ENCODE results near the gene ERAL1. TPM values are rescaled to one million over a fixed set of nuclear protein-coding genes. Genes with fewer than 3 reads are reported as not detected.

ERAL1 gene
- total RNA-seq, 1 donor from 2014 or later = 61.1 TPM

DNA sequence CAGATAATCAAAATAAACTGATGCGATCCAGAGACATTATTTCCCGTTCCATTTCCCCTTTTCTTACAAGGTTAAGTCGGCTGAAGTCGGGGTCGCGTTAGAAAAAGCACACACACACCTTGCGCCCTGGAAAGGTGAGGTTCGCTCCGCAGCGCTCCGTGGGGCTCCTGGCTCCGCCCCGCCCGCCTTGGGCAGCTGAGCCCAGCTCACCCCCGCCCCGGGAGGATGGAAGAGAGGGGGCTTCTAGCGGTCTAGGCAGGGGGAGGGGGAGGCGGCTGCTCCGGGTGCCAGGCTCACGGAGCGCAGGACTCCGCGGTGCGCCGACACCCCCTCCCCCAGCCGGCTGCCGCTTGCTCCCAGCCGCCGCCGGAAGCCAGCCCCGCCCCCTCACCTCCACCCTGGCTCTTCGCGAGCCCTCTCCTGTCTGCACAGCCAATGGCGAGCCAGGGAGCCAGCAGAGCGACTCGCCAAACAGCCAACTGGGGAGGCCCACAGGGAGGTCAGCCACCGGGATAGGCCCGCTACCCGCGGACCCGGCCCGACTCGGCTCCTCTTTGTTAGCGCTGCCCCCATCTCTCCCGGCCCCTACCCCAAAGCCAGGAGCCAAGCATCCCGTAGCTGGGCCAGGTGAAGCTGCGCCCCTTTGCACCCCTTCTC lies 42.6 kb upstream of the ERAL1 start:
- H3K27me3 Mint-ChIP-seq (ENCODE audit: unreplicated experiment) = peaks cover 7% of the 10 kb centered on the region
- H3K36me3 Mint-ChIP-seq (ENCODE audit: low read depth, unreplicated experiment) = peaks cover 3% of the 10 kb centered on the region
- peaks cover 33% of the 10 kb centered on the region for H3K4me1 Mint-ChIP-seq (ENCODE audit: unreplicated experiment)
- TF ChIP-seq, protein P1, sequence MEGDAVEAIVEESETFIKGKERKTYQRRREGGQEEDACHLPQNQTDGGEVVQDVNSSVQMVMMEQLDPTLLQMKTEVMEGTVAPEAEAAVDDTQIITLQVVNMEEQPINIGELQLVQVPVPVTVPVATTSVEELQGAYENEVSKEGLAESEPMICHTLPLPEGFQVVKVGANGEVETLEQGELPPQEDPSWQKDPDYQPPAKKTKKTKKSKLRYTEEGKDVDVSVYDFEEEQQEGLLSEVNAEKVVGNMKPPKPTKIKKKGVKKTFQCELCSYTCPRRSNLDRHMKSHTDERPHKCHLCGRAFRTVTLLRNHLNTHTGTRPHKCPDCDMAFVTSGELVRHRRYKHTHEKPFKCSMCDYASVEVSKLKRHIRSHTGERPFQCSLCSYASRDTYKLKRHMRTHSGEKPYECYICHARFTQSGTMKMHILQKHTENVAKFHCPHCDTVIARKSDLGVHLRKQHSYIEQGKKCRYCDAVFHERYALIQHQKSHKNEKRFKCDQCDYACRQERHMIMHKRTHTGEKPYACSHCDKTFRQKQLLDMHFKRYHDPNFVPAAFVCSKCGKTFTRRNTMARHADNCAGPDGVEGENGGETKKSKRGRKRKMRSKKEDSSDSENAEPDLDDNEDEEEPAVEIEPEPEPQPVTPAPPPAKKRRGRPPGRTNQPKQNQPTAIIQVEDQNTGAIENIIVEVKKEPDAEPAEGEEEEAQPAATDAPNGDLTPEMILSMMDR (IDR thresholded peaks at IDR 0.05; ENCODE audit: unreplicated experiment) = no peak
- peak overlapping the region; percentile 96 for H3K27ac Mint-ChIP-seq (ENCODE audit: unreplicated experiment)
- H3K4me3 Mint-ChIP-seq (ENCODE audit: unreplicated experiment) = peak overlapping the region; percentile 92
- DNase-seq (ENCODE audit: low spot score) = peak; percentile 97
- no peaks in the 10 kb centered on the region for H3K9me3 Mint-ChIP-seq (ENCODE audit: unreplicated experiment)

DNA sequence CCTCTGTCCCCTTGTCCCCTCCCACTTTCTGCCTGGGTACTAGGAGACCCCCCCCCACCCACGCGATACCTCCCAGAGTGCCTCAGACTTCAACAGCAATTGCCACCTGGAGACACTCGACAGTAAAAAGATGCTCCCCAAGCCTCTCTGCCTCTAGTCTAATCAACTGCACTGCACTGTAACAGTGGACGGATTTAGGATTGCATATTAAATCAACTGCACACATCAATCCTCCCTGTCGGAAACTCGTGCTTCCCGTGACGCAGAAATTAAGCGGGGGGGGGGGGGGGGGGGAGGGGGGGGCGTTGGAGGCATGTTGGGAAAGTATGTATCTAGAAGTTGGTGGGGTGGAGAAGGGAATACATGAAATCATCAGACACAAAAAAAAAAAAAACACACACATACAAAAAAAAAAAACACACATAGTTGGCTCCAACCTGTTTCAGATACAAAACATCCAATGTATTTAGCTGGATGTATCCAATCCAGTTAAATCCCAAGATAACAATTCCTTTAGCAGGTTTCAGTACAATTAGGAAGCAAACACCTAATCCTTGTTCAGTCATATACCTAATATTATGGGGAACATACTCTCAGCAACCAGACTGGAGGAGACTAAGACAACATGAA lies 42.0 kb upstream of the ERAL1 start:
- peaks cover 3% of the 10 kb centered on the region for H3K36me3 Mint-ChIP-seq (ENCODE audit: low read depth, unreplicated experiment)
- peak overlapping the region; percentile 89 for H3K4me3 Mint-ChIP-seq (ENCODE audit: unreplicated experiment)
- TF ChIP-seq, protein P1 (IDR thresholded peaks at IDR 0.05; ENCODE audit: unreplicated experiment) = no peak
- no peak for DNase-seq (ENCODE audit: low spot score)
- peaks cover 29% of the 10 kb centered on the region for H3K4me1 Mint-ChIP-seq (ENCODE audit: unreplicated experiment)
- peak overlapping the region; percentile 94 for H3K27ac Mint-ChIP-seq (ENCODE audit: unreplicated experiment)
- no peaks in the 10 kb centered on the region for H3K9me3 Mint-ChIP-seq (ENCODE audit: unreplicated experiment)
- H3K27me3 Mint-ChIP-seq (ENCODE audit: unreplicated experiment) = peaks cover 7% of the 10 kb centered on the region

DNA sequence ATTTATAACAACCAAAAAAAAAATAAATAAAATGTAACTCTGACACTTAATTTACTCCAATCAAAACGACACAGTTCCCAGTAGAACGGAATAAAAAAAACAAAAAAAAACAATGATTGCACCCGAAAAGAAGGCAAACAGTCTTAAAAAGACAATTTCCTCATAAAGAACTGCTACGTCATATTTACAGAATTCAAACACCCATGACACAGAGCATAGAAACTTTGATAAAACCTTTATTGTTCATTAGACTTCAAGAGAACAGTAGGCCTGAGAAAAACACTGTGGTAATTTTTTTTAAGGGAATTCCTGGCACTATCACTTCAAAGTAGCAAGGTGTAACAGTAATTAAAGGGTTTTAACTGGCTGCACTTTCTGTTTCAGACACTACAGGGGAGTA lies 38.3 kb upstream of the ERAL1 start:
- Mint-ChIP-seq H3K9me3 (ENCODE audit: unreplicated experiment) (no peaks in the 10 kb centered on the region), H3K36me3 (ENCODE audit: low read depth, unreplicated experiment) (peaks cover under 1% of the 10 kb centered on the region), H3K4me1 (ENCODE audit: unreplicated experiment) (peaks cover 6% of the 10 kb centered on the region), H3K27me3 (ENCODE audit: unreplicated experiment) (peaks cover 2% of the 10 kb centered on the region), H3K27ac (ENCODE audit: unreplicated experiment) (no peak overlapping the region), H3K4me3 (ENCODE audit: unreplicated experiment) (no peak overlapping the region)
- TF ChIP-seq, protein P1 (IDR thresholded peaks at IDR 0.05; ENCODE audit: unreplicated experiment) = no peak
- no peak for DNase-seq (ENCODE audit: low spot score)

DNA sequence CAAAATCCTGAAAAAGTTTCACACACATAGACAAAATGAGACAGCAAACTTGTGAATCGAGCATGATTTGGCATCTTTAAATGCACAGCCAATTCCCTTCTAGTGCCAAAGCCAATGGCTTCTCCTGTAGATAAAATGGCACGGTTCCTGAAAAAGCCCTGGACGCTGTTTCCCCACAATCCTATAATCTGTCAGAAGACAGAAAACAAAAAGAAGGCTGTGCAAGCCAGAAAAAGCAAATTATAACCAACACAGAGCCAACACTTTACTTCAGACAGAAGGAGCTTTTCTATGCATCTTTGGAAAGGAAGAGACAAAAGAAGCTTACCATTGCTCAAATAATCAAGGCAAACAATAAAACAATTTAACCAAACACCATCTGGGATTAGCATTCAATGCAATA lies 36.0 kb upstream of the ERAL1 start:
- no peaks in the 10 kb centered on the region for H3K9me3 Mint-ChIP-seq (ENCODE audit: unreplicated experiment)
- H3K27ac Mint-ChIP-seq (ENCODE audit: unreplicated experiment) = no peak overlapping the region
- H3K36me3 Mint-ChIP-seq (ENCODE audit: low read depth, unreplicated experiment) = no peaks in the 10 kb centered on the region
- H3K4me3 Mint-ChIP-seq (ENCODE audit: unreplicated experiment) = no peak overlapping the region
- H3K4me1 Mint-ChIP-seq (ENCODE audit: unreplicated experiment) = peaks cover 9% of the 10 kb centered on the region
- DNase-seq (ENCODE audit: low spot score) = no peak
- TF ChIP-seq, protein P1 (IDR thresholded peaks at IDR 0.05; ENCODE audit: unreplicated experiment) = no peak
- no peaks in the 10 kb centered on the region for H3K27me3 Mint-ChIP-seq (ENCODE audit: unreplicated experiment)

DNA sequence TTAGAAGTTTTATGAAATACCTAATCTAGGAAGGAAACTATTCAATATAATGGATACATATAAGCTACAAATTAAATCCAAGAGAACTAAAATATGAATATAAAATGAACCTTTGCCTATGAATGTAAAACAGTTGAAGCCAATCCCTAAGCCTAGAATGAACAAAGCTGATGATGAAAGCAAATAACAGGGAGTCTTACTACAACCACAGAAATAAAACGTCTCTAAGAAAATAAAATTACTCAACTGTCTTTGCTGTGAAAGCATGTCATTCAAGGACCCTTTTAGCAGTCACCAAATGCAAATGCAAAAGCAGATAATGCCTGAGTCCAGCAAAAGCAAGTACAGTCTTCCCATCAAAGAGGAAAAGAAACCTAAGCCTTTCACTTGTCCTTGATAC lies 35.2 kb upstream of the ERAL1 start:
- TF ChIP-seq, protein P1 (IDR thresholded peaks at IDR 0.05; ENCODE audit: unreplicated experiment) = no peak
- Mint-ChIP-seq H3K4me3 (ENCODE audit: unreplicated experiment) (no peak overlapping the region), H3K36me3 (ENCODE audit: low read depth, unreplicated experiment) (peaks cover 3% of the 10 kb centered on the region), H3K9me3 (ENCODE audit: unreplicated experiment) (no peaks in the 10 kb centered on the region), H3K4me1 (ENCODE audit: unreplicated experiment) (peaks cover 9% of the 10 kb centered on the region), H3K27ac (ENCODE audit: unreplicated experiment) (no peak overlapping the region), H3K27me3 (ENCODE audit: unreplicated experiment) (no peaks in the 10 kb centered on the region)
- DNase-seq (ENCODE audit: low spot score) = no peak
